Measurements from ENCODE around the gene CRADD. TPM values are rescaled to one million over a fixed set of nuclear protein-coding genes. Genes with fewer than 3 reads are reported as not detected.
"Not testable (repeated sequence)": the region's sequence is repeated elsewhere in the genome, so short reads cannot be mapped to it uniquely, and the experiment has no call there.

The CRADD gene
- total RNA-seq, 1 donor from 2014 or later = 13.1 TPM

- intact Hi-C loops (cut with micrococcal nuclease) = not testable (repeated sequence)
These were observed 77.7 kb downstream of the CRADD start for GRCh38 chr12:93754859-93755258.

- intact Hi-C loops (cut with micrococcal nuclease) = no loop called here
These were observed 79.1 kb downstream of the CRADD start for GRCh38 chr12:93756288-93756687.

- intact Hi-C loops (cut with micrococcal nuclease) = no loop called here
These were observed 80.9 kb downstream of the CRADD start for GRCh38 chr12:93757792-93758694.

GRCh38 chr12:93758801-93759373, 81.7 kb downstream of the CRADD start:
- intact Hi-C loops (cut with micrococcal nuclease) = no loop called here

GRCh38 chr12:93759512-93760081, 82.4 kb downstream of the CRADD start:
- intact Hi-C loops (cut with micrococcal nuclease) = no loop called here

GRCh38 chr12:93760275-93760875, 83.2 kb downstream of the CRADD start:
- intact Hi-C loops (cut with micrococcal nuclease) = no loop called here

- intact Hi-C loops (cut with micrococcal nuclease) = no loop called here
These were observed 85.0 kb downstream of the CRADD start for GRCh38 chr12:93762059-93762719.

- intact Hi-C loops (cut with micrococcal nuclease) = no loop called here
These were observed 85.9 kb downstream of the CRADD start for GRCh38 chr12:93762912-93763553.

- intact Hi-C loops (cut with micrococcal nuclease) = no loop called here
These were observed 86.6 kb downstream of the CRADD start for GRCh38 chr12:93763746-93764147.

- intact Hi-C loops (cut with micrococcal nuclease) = loop anchor here (2.0 kb wide), 2 partner anchors 80 to 264 kb away; no protein-coding TSS in a partner anchor
These were observed 89.2 kb downstream of the CRADD start for GRCh38 chr12:93766371-93766770.

GRCh38 chr12:93766796-93767523, 89.8 kb downstream of the CRADD start:
- intact Hi-C loops (cut with micrococcal nuclease) = loop anchor here (1.0 to 2.0 kb wide), 5 partner anchors 80 to 335 kb away; no protein-coding TSS in a partner anchor

GRCh38 chr12:93767524-93767863, 90.3 kb downstream of the CRADD start:
- intact Hi-C loops (cut with micrococcal nuclease) = loop anchor here (1.0 to 2.0 kb wide), 5 partner anchors 79 to 335 kb away; no protein-coding TSS in a partner anchor

GRCh38 chr12:93772003-93772700, 95.0 kb downstream of the CRADD start:
- intact Hi-C loops (cut with micrococcal nuclease) = no loop called here

GRCh38 chr12:93773122-93773871, 96.1 kb downstream of the CRADD start:
- intact Hi-C loops (cut with micrococcal nuclease) = no loop called here

- intact Hi-C loops (cut with micrococcal nuclease) = no loop called here
These were observed 99.4 kb downstream of the CRADD start for GRCh38 chr12:93776581-93777018.

- intact Hi-C loops (cut with micrococcal nuclease) = no loop called here
These were observed 100.1 kb downstream of the CRADD start for GRCh38 chr12:93777254-93777653.

- intact Hi-C loops (cut with micrococcal nuclease) = no loop called here
These were observed 101.1 kb downstream of the CRADD start for GRCh38 chr12:93778306-93778705.

- intact Hi-C loops (cut with micrococcal nuclease) = no loop called here
These were observed 101.6 kb downstream of the CRADD start for GRCh38 chr12:93778766-93779165.
